ENCODE measurements around the gene BICD2. TPM values are rescaled to one million over a fixed set of nuclear protein-coding genes. Genes with fewer than 3 reads are reported as not detected.

The BICD2 gene
- total and polyA plus RNA-seq, 4 donors: 32.3 to 38.0 (median 34.2) TPM

DNA sequence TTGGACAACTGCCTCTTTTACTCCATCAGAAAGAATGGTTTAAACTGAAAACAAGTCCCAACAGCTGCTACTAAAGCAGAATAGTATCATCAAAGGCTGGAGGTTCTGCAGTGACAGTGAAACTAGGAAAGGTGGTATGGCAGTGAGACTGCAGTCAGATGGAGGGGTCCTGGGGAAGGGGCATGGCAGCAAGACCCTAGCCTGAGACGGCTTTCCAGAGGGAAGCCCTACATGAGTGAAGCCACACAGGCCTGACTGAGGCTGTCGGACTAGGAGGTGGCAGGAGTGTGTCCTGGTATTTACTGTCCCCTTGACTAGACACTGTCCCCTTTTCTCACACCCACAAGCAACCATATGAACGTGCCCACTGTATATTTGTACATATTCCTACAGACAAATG is 54.3 kb downstream of the BICD2 start:
- H3K27ac ChIP-seq (ENCODE audit: low read depth, low read length): no peak overlapping the region
- H3K4me3 ChIP-seq (ENCODE audit: low read depth, low read length): no peak overlapping the region
- peaks cover 49% of the 10 kb centered on the region for H3K36me3 ChIP-seq (ENCODE audit: control insufficient read depth, insufficient read depth, low read length)
- H3K4me1 ChIP-seq (ENCODE audit: control insufficient read depth, insufficient read depth, low read length): no peaks in the 10 kb centered on the region
- DNase-seq (ENCODE audit: low read depth in 4 of 6, low spot score in 6 of 6): no peak
- no CpG with 5 or more reads among the region's 3 CpGs for WGBS (ENCODE audit: insufficient coverage)
- no peaks in the 10 kb centered on the region for H3K9me3 ChIP-seq (ENCODE audit: control insufficient read depth, insufficient read depth, low read length)
- no peaks in the 10 kb centered on the region for H3K27me3 ChIP-seq (ENCODE audit: control insufficient read depth, insufficient read depth, low read length)

DNA sequence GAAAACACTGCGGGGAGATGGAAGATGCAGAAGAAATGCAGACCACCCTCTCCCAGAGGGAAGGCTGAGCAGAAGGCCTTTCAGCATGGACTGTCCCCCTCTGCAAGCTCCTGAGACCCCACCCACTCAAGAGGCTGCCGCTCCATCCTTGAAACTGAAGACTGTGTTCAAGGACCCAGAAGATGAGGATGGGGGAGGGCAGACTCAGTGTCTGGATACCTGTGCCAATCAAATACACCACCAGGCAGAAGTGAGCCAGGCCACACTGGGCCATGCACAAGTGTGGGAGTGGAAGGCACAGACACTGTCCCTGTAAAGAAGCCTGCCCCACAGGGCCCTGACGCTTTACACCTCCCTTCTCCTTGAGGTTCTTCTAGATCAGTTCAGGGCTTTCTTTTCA is 54.7 kb downstream of the BICD2 start:
- 100% methylated on average over 1 of the region's 3 CpGs for WGBS (ENCODE audit: insufficient coverage)
- no peaks in the 10 kb centered on the region for H3K9me3 ChIP-seq (ENCODE audit: control insufficient read depth, insufficient read depth, low read length)
- no peaks in the 10 kb centered on the region for H3K27me3 ChIP-seq (ENCODE audit: control insufficient read depth, insufficient read depth, low read length)
- H3K36me3 ChIP-seq (ENCODE audit: control insufficient read depth, insufficient read depth, low read length): peaks cover 45% of the 10 kb centered on the region
- H3K4me3 ChIP-seq (ENCODE audit: low read depth, low read length): no peak overlapping the region
- no peak overlapping the region for H3K27ac ChIP-seq (ENCODE audit: low read depth, low read length)
- DNase-seq (ENCODE audit: low read depth in 4 of 6, low spot score in 6 of 6): no peak
- H3K4me1 ChIP-seq (ENCODE audit: control insufficient read depth, insufficient read depth, low read length): no peaks in the 10 kb centered on the region

DNA sequence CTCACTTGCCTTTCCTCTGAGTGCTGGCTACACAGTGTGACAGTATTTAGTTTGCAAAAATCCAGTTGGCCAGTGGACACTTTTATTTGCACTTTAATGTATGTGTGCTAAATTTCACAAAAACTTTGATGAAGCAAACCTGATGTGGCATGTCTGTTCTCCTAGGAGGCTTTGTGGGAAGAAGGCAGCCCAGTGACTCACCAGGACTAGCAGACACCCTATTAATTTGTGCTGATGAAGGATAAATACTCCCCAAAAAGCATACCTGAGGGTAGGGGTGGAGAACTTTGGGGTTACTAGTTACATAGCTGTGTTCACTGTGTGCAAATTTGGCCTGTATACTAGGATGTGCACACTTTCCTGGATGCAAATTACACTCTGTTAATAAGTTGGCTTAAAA is 55.4 kb downstream of the BICD2 start:
- DNase-seq (ENCODE audit: low read depth in 4 of 6, low spot score in 6 of 6): no peak
- Histone ChIP-seq H3K9me3 (ENCODE audit: control insufficient read depth, insufficient read depth, low read length) (no peaks in the 10 kb centered on the region), H3K27ac (ENCODE audit: low read depth, low read length) (no peak overlapping the region), H3K36me3 (ENCODE audit: control insufficient read depth, insufficient read depth, low read length) (peaks cover 38% of the 10 kb centered on the region), H3K4me3 (ENCODE audit: low read depth, low read length) (no peak overlapping the region), H3K4me1 (ENCODE audit: control insufficient read depth, insufficient read depth, low read length) (no peaks in the 10 kb centered on the region), H3K27me3 (ENCODE audit: control insufficient read depth, insufficient read depth, low read length) (no peaks in the 10 kb centered on the region)

DNA sequence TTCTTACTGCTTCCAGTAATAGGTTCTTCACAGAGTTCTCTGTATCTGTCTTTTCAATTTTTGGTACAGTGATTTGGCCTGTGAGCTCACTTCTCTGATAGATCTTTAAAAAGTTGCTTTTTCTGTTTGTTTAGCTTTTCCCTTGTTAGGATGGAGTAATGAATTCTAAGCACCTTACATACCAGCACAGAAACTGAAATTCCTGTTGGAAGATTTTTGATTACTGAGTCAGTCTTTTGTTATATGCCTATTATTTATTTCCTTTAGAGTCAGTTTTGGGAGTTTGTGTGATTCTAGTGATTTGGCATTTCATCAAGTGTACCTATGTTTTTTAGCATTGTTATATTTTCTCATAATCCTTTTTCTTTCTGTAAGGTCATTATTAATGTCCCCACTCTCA is 57.1 kb downstream of the BICD2 start:
- no peak for DNase-seq (ENCODE audit: low read depth in 4 of 6, low spot score in 6 of 6)
- Histone ChIP-seq H3K27me3 (ENCODE audit: control insufficient read depth, insufficient read depth, low read length) (no peaks in the 10 kb centered on the region), H3K4me3 (ENCODE audit: low read depth, low read length) (no peak overlapping the region), H3K27ac (ENCODE audit: low read depth, low read length) (no peak overlapping the region), H3K36me3 (ENCODE audit: control insufficient read depth, insufficient read depth, low read length) (peaks cover 21% of the 10 kb centered on the region), H3K4me1 (ENCODE audit: control insufficient read depth, insufficient read depth, low read length) (no peaks in the 10 kb centered on the region), H3K9me3 (ENCODE audit: control insufficient read depth, insufficient read depth, low read length) (no peaks in the 10 kb centered on the region)

DNA sequence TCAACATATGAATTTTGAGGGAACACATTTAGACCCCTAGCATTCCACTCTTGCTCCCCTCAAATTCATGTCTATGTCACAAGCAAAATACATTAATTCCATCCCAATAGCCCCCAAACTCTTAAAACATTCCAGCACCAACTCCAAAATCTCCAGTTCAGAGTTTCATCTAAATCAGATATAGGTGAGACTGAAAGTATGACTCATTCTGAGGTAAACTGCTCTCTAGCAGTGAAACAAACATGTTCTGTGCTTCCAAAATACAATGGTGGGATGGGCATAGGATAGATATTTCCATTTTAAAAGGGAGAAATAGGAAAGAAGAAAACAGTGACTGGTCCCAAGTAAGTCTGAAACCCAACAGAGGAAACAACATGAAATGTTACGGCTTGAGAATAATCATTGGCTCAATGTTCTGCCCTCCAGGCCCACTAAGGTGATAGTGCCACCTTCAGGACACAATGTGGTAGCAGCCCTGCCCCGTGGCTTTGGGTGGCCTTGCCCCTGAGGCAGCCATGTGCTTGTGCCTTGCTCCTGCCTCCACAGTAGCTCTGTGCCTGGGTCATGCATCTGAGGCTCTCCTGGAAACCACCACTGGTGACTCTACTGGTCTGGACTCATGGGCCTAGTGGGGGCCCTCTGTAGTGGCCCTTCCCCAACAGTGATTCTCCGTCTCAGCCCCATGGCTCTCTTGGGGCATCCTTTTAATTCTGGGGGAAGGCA is 58.3 kb downstream of the BICD2 start:
- Histone ChIP-seq H3K27me3 (ENCODE audit: control insufficient read depth, insufficient read depth, low read length) (no peaks in the 10 kb centered on the region), H3K9me3 (ENCODE audit: control insufficient read depth, insufficient read depth, low read length) (no peaks in the 10 kb centered on the region), H3K4me1 (ENCODE audit: control insufficient read depth, insufficient read depth, low read length) (no peaks in the 10 kb centered on the region), H3K36me3 (ENCODE audit: control insufficient read depth, insufficient read depth, low read length) (peaks cover 21% of the 10 kb centered on the region), H3K27ac (ENCODE audit: low read depth, low read length) (no peak overlapping the region), H3K4me3 (ENCODE audit: low read depth, low read length) (no peak overlapping the region)
- DNase-seq (ENCODE audit: low read depth in 4 of 6, low spot score in 6 of 6): no peak
- WGBS (ENCODE audit: insufficient coverage): 67% methylated on average over 3 of the region's 3 CpGs

DNA sequence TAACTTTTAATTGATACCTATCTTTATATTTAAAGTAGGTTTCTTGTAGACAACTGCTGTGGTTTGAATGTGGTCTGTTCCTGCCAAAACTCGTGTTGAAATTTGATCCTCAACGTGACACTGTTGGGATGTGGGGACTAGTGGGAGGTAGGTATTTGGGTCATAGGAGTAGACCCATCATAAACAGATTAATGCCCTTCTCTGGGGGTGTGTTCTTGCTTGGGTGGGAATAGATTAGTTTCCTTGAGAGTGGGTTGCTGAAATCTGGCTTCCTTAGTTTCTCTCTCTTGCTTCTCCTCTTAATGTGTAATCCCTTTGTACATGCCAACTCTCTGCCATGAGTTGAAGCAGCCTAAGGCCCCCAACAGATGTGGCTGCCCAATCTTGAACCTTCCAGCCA is 60.1 kb downstream of the BICD2 start:
- DNase-seq (ENCODE audit: low read depth in 4 of 6, low spot score in 6 of 6): no peak
- H3K9me3 ChIP-seq (ENCODE audit: control insufficient read depth, insufficient read depth, low read length): no peaks in the 10 kb centered on the region
- H3K27ac ChIP-seq (ENCODE audit: low read depth, low read length): no peak overlapping the region
- no peaks in the 10 kb centered on the region for H3K27me3 ChIP-seq (ENCODE audit: control insufficient read depth, insufficient read depth, low read length)
- peaks cover 7% of the 10 kb centered on the region for H3K36me3 ChIP-seq (ENCODE audit: control insufficient read depth, insufficient read depth, low read length)
- WGBS (ENCODE audit: insufficient coverage): no CpG with 5 or more reads among the region's 2 CpGs
- H3K4me1 ChIP-seq (ENCODE audit: control insufficient read depth, insufficient read depth, low read length): no peaks in the 10 kb centered on the region
- H3K4me3 ChIP-seq (ENCODE audit: low read depth, low read length): no peak overlapping the region

DNA sequence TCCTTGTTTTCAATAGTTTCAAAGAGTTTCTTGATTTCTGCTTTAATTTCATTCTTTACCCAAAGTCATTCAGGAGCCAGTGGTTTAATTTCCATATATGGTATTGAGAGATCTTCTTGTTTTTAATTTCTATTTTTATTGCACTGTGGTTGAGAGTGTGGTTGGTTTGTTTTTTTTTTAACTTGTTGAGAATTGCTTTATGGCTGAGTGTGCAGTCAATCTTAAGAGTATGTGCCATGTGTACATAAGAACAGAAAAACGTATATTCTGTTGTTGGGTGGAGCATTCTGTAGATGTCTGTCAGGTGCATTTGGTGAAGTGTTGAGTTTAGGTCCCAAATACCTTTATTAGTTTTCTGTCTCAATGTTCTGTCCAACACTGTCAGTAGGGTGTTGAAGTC is 68.0 kb downstream of the BICD2 start:
- Histone ChIP-seq H3K27ac (ENCODE audit: low read depth, low read length) (no peak overlapping the region), H3K9me3 (ENCODE audit: control insufficient read depth, insufficient read depth, low read length) (peaks cover 4% of the 10 kb centered on the region), H3K4me3 (ENCODE audit: low read depth, low read length) (no peak overlapping the region), H3K36me3 (ENCODE audit: control insufficient read depth, insufficient read depth, low read length) (no peaks in the 10 kb centered on the region), H3K27me3 (ENCODE audit: control insufficient read depth, insufficient read depth, low read length) (no peaks in the 10 kb centered on the region), H3K4me1 (ENCODE audit: control insufficient read depth, insufficient read depth, low read length) (no peaks in the 10 kb centered on the region)
- DNase-seq (ENCODE audit: low read depth in 4 of 6, low spot score in 6 of 6): no peak
- WGBS (ENCODE audit: insufficient coverage): 100% methylated on average over 1 of the region's 1 CpG

DNA sequence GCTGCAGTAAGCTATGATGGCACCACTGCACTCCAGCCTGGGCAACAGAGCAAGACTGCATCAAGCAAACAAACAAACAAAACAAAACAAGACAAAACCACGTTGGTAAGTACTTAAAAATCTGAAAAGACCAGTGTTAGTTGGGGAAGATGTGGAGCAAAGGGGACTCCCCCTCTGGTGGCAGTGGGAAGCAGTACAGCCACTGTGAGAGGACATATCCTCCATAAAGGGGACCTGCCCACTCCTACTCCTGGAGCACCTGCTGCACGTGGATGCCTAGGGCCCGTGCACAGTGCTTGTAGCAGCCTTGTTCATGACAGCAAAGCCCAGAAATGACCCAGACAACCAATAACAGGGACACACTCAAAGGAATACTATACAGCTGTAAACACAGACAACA is 77.7 kb downstream of the BICD2 start:
- no peaks in the 10 kb centered on the region for H3K4me1 ChIP-seq (ENCODE audit: control insufficient read depth, insufficient read depth, low read length)
- no peak overlapping the region for H3K27ac ChIP-seq (ENCODE audit: low read depth, low read length)
- no peak overlapping the region for H3K4me3 ChIP-seq (ENCODE audit: low read depth, low read length)
- DNase-seq (ENCODE audit: low read depth in 4 of 6, low spot score in 6 of 6): no peak
- 92% methylated on average over 2 of the region's 3 CpGs for WGBS (ENCODE audit: insufficient coverage)
- H3K27me3 ChIP-seq (ENCODE audit: control insufficient read depth, insufficient read depth, low read length): no peaks in the 10 kb centered on the region
- H3K9me3 ChIP-seq (ENCODE audit: control insufficient read depth, insufficient read depth, low read length): peaks cover 10% of the 10 kb centered on the region
- H3K36me3 ChIP-seq (ENCODE audit: control insufficient read depth, insufficient read depth, low read length): no peaks in the 10 kb centered on the region

DNA sequence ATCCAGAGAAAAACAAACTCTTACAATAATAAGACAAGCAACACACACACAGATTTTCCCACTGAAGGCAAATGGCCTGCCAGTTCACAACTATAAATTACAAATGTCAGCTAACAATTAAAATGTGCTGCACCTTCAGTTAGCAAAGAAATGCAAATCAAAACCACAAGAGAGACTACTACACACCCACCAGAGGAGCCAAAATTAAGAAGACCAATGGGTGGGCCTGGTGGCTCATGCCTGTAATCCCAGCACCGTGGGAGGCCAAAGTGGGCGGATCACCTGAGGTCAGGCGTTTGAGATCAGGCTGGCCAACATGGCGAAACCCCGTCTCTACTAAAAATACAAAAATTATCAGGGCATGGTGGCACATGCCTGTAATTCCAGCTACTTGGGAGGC is 79.6 kb downstream of the BICD2 start:
- H3K4me1 ChIP-seq (ENCODE audit: control insufficient read depth, insufficient read depth, low read length): no peaks in the 10 kb centered on the region
- no peaks in the 10 kb centered on the region for H3K36me3 ChIP-seq (ENCODE audit: control insufficient read depth, insufficient read depth, low read length)
- DNase-seq (ENCODE audit: low read depth in 4 of 6, low spot score in 6 of 6): no peak
- 85% methylated on average over 5 of the region's 5 CpGs for WGBS (ENCODE audit: insufficient coverage)
- peaks cover under 1% of the 10 kb centered on the region for H3K9me3 ChIP-seq (ENCODE audit: control insufficient read depth, insufficient read depth, low read length)
- H3K27ac ChIP-seq (ENCODE audit: low read depth, low read length): no peak overlapping the region
- no peaks in the 10 kb centered on the region for H3K27me3 ChIP-seq (ENCODE audit: control insufficient read depth, insufficient read depth, low read length)
- H3K4me3 ChIP-seq (ENCODE audit: low read depth, low read length): no peak overlapping the region

DNA sequence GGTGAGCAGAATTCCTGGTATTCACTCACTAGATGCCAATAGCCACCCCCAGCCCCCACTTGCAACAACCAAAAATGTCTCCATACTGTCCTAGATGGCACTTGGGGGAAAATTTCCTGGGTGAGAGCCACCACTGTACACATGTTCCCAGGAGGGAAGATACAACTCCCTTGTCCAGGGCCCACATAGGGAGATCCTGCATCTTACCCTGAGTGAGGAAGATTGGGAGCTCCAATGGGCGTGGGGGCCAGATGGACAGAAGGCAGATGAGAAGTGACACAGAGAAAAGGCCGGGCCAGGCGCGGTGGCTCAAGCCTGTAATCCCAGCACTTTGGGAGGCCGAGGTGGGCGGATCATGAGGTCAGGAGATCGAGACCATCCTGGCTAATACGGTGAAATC is 82.4 kb downstream of the BICD2 start:
- Histone ChIP-seq H3K36me3 (ENCODE audit: control insufficient read depth, insufficient read depth, low read length) (no peaks in the 10 kb centered on the region), H3K4me3 (ENCODE audit: low read depth, low read length) (no peak overlapping the region), H3K4me1 (ENCODE audit: control insufficient read depth, insufficient read depth, low read length) (no peaks in the 10 kb centered on the region), H3K9me3 (ENCODE audit: control insufficient read depth, insufficient read depth, low read length) (no peaks in the 10 kb centered on the region), H3K27me3 (ENCODE audit: control insufficient read depth, insufficient read depth, low read length) (no peaks in the 10 kb centered on the region), H3K27ac (ENCODE audit: low read depth, low read length) (no peak overlapping the region)
- 84% methylated on average over 3 of the region's 8 CpGs for WGBS (ENCODE audit: insufficient coverage)
- DNase-seq (ENCODE audit: low read depth in 4 of 6, low spot score in 6 of 6): no peak
